Stimulated activated CD8-positive, alpha-beta memory T cell treated with anti-CD3 and anti-CD28 coated beads, Interleukin-4, amount 100 ng/mL, for 24 hours (primary cell): Measurements from ENCODE around the gene GSKIP.

Experiments
- DNase-seq: peaks from one replicate; pipeline ENCODE4 v3.0.0-alpha.2; 2020; ENCODE audit warnings: low read depth

Gene GSKIP

DNA sequence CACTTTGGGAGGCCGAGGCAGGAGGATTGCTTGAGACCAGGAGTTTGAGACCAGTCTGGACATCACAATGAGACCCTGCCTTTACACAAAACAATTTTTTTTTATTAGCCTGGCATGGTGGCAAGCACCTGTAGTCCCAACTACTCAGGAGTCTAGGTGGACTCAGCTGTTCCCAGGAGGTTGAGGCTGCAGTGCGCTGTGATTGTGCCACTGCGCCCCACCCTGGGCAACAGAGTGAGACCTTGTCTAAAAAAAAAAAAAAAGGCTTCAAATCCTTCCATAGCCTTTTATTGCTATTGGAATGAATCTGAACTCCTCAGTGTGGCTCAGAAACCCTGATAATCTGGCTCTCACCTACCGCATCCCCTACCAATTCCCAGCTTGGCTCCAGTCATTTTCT, 54.7 kb downstream of the GSKIP start:
- DNase-seq, result no peak

- DNase-seq, result no peak
These were observed 57.9 kb downstream of the GSKIP start for GRCh38 chr14:96421236-96421635.

DNA sequence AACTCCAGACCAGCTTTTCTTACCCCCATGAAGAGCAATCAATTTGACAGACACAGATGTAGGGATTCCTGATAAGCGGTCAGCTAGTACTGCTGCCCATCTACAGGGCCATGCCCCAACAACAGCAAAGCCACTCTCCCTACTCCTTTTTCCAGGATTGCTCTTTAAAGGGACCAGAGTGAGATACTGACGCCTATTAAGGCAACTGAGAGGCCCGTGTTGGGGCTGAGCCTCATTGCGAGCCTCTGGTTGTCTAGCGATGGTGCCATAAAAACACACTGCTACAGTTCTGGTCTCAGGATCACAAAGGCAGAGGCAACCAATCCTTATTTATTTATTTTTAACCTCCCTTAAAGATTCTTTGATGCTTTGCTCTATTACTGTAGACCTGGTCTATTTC, 59.7 kb downstream of the GSKIP start:
- no peak for DNase-seq

- DNase-seq, result no peak
These were observed 60.3 kb downstream of the GSKIP start for GRCh38 chr14:96423446-96424108.

GRCh38 chr14:96424109-96424989, 61.0 kb downstream of the GSKIP start:
- DNase-seq, result no peak

DNA sequence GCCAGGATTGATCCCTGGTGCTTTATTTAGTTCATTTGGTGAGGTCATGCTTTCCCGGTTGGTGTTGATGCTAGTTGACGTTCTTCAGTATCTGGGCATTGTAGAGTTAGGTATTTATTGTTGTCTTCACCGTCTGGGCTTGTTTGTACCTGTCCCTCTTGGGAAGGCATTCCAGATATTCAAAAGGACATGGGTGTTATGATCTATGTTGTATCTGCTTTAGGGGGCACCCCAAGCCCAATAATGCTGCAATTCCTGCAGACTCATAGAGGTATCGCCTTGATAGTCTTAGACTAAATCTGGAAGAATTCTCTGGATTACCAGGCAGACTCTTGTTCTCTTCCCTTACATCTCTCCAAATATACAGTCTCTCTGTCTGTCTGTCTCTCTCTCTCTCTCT, 70.7 kb downstream of the GSKIP start:
- DNase-seq, result no peak
